ENCODE data around the gene FAR2.

DNA sequence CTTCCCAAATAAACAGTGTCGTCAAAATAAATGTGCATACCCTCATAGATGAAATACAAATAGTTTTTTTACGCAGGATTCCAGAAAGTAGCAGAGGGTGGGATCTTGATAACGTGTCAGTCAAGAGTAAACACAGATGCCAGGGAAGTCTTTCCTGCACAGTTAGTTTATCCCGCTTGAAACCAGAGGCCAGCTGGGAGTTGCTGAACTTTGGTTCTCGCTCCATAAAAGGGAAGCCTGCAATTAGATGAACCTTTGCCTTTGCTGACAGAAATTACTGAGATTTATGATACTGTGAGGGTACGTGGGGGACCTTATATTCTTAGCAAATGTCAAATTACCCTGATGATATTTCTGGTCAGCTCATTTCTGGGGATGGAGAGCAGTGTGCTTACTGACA lies 18.9 kb downstream of the FAR2 start:
- TF ChIP-seq, protein P1, sequence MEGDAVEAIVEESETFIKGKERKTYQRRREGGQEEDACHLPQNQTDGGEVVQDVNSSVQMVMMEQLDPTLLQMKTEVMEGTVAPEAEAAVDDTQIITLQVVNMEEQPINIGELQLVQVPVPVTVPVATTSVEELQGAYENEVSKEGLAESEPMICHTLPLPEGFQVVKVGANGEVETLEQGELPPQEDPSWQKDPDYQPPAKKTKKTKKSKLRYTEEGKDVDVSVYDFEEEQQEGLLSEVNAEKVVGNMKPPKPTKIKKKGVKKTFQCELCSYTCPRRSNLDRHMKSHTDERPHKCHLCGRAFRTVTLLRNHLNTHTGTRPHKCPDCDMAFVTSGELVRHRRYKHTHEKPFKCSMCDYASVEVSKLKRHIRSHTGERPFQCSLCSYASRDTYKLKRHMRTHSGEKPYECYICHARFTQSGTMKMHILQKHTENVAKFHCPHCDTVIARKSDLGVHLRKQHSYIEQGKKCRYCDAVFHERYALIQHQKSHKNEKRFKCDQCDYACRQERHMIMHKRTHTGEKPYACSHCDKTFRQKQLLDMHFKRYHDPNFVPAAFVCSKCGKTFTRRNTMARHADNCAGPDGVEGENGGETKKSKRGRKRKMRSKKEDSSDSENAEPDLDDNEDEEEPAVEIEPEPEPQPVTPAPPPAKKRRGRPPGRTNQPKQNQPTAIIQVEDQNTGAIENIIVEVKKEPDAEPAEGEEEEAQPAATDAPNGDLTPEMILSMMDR (tag by site-specific recombination; IDR thresholded peaks at IDR 0.05) = no peak
- no peak for TF ChIP-seq SP2 (tag by site-specific recombination; IDR thresholded peaks at IDR 0.05)
- TF ChIP-seq ZNF391 (tag by site-specific recombination; IDR thresholded peaks at IDR 0.05; ENCODE audit: borderline replicate concordance, low read depth) = no peak
- no peak for TF ChIP-seq ZNF133 (tag by site-specific recombination; IDR thresholded peaks at IDR 0.05)
- no peak for TF ChIP-seq GLIS2 (tag by site-specific recombination; IDR thresholded peaks at IDR 0.05)
